ENCODE results near the gene ZBTB16.
A peak's percentile ranks its signal among the peaks of the same experiment; 100 is the strongest.

Gene ZBTB16

DNA sequence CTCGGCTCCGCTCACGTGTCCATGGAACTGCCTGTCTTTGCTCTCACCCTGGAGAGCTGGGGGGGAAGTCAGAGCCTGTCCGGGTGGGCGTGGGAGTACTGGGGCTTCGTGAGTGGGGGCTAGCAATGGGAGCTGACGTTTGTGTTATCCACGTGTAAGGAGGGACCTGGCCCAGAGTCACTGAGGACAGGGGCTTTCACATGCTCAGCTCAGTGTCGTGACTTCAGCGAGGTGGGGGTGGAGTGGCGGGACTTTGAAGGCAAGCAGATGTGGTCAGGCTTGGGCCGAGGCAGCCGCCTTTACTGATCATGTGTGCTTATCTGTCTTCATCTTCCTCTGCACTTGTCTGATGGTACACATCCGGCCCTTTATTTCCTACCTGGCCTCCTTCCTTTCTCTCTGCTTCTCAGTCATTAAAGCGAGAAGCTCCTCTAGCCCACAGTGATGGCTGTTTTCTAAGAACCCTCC lies 123.6 kb downstream of the ZBTB16 start:
- peaks cover 14% of the 10 kb centered on the region for H3K79me2 ChIP-seq
- no peak overlapping the region for H2AFZ ChIP-seq
- TF ChIP-seq, protein P1, sequence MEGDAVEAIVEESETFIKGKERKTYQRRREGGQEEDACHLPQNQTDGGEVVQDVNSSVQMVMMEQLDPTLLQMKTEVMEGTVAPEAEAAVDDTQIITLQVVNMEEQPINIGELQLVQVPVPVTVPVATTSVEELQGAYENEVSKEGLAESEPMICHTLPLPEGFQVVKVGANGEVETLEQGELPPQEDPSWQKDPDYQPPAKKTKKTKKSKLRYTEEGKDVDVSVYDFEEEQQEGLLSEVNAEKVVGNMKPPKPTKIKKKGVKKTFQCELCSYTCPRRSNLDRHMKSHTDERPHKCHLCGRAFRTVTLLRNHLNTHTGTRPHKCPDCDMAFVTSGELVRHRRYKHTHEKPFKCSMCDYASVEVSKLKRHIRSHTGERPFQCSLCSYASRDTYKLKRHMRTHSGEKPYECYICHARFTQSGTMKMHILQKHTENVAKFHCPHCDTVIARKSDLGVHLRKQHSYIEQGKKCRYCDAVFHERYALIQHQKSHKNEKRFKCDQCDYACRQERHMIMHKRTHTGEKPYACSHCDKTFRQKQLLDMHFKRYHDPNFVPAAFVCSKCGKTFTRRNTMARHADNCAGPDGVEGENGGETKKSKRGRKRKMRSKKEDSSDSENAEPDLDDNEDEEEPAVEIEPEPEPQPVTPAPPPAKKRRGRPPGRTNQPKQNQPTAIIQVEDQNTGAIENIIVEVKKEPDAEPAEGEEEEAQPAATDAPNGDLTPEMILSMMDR (IDR thresholded peaks at IDR 0.05) = no peak
- no peak overlapping the region for H3K9ac ChIP-seq
- H3K4me2 ChIP-seq (ENCODE audit: low read length) = no peak overlapping the region
- peaks cover 43% of the 10 kb centered on the region for H3K4me1 ChIP-seq
- H3K27me3 ChIP-seq (ENCODE audit: control insufficient read depth, insufficient read depth, low read length) = no peaks in the 10 kb centered on the region
- no peaks in the 10 kb centered on the region for H3K9me3 ChIP-seq (ENCODE audit: control insufficient read depth, low read length)
- H3K27ac ChIP-seq = peak overlapping the region; percentile 98
- no peaks in the 10 kb centered on the region for H3K36me3 ChIP-seq (ENCODE audit: control insufficient read depth, insufficient read depth, low read length)
- H3K4me3 ChIP-seq (ENCODE audit: low read depth, low read length) = no peak overlapping the region

DNA sequence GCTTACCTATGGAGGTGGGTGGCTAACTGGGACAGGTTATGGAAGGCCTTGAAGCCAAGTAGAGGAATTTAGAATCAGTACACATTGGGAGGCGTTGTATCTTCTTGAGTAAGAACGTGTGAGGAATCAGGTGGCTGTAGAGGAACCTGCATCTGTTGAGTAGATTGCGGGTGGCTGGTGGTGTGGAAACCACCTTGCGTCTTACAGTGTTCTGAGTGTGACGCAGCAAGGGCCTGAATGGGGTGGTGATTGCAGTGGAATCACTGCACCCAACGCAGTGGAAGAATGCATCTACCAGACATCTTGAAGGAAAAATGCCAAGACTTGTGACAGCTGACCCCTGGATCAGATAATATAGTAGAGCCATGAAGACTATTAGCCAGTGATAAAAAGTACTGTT lies 125.9 kb downstream of the ZBTB16 start:
- Histone ChIP-seq H3K4me3 (ENCODE audit: low read depth, low read length) (no peak overlapping the region), H3K4me2 (ENCODE audit: low read length) (no peak overlapping the region), H3K27me3 (ENCODE audit: control insufficient read depth, insufficient read depth, low read length) (no peaks in the 10 kb centered on the region), H3K9me3 (ENCODE audit: control insufficient read depth, low read length) (no peaks in the 10 kb centered on the region), H2AFZ (no peak overlapping the region), H3K27ac (no peak overlapping the region), H3K79me2 (peaks cover 16% of the 10 kb centered on the region), H3K9ac (no peak overlapping the region), H3K4me1 (peaks cover 28% of the 10 kb centered on the region), H3K36me3 (ENCODE audit: control insufficient read depth, insufficient read depth, low read length) (no peaks in the 10 kb centered on the region)
- TF ChIP-seq, protein P1 (IDR thresholded peaks at IDR 0.05) = no peak

DNA sequence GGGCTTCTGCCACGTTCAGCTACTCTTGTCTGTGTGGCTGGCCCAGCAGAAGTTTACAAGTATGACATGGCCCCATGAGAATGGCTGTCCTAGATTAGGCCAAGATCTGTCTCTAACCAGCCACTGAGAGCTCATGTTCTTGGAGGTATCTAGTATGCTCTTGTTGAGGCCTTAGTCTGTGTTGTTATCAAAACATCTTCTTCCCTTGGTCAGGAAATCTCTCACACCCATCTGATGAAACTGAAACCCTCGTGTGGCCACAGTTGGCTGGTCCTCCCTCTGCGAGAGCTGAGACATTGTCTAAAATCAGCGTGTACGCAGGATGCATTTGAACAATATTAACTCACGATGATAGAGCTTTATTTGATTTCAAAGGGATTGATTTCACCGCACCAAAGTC lies 127.7 kb downstream of the ZBTB16 start:
- no peak overlapping the region for H3K9ac ChIP-seq
- H3K4me3 ChIP-seq (ENCODE audit: low read depth, low read length) = no peak overlapping the region
- H3K4me2 ChIP-seq (ENCODE audit: low read length) = no peak overlapping the region
- H3K36me3 ChIP-seq (ENCODE audit: control insufficient read depth, insufficient read depth, low read length) = no peaks in the 10 kb centered on the region
- TF ChIP-seq, protein P1 (IDR thresholded peaks at IDR 0.05) = no peak
- H3K9me3 ChIP-seq (ENCODE audit: control insufficient read depth, low read length) = no peaks in the 10 kb centered on the region
- no peaks in the 10 kb centered on the region for H3K27me3 ChIP-seq (ENCODE audit: control insufficient read depth, insufficient read depth, low read length)
- peaks cover 19% of the 10 kb centered on the region for H3K79me2 ChIP-seq
- no peak overlapping the region for H2AFZ ChIP-seq
- H3K4me1 ChIP-seq = peaks cover 23% of the 10 kb centered on the region
- peak overlapping the region; percentile 69 for H3K27ac ChIP-seq

DNA sequence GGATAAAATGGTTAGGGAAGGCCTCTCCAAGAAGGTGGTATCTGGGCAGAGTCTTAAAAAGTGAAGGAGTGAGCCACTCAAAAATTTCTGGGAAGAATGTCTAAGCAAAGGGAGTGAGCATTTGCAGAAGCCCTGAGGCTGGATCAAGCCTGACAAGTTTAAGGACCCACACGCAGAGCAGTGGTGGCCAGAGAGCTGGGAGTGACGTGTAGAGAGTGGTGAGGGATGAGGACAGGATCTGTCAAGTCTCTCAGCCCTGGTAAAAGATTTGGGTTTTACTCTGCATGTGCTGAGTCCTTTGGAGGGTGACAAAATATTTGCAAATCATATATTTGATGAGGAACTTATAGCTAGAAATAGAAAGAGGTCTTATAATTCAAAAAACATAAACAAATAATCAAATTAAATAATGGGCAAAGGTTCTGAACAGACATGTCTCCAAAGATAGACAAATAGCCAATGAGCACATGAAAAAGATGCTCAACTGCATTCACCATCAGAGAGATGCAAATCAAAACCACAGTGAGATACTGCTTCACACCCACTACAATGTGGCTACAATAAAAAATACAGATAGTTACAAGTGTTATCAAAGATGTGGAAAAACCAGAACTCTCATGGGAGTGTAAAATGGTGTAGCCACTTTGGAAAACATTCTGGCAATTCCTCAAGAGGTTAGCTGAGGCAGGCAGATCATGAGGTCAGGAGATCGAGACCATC lies 129.5 kb downstream of the ZBTB16 start:
- Histone ChIP-seq H3K27ac (no peak overlapping the region), H3K4me3 (ENCODE audit: low read depth, low read length) (no peak overlapping the region), H3K79me2 (peaks cover 11% of the 10 kb centered on the region), H3K9ac (no peak overlapping the region), H3K27me3 (ENCODE audit: control insufficient read depth, insufficient read depth, low read length) (no peaks in the 10 kb centered on the region), H2AFZ (no peak overlapping the region), H3K4me2 (ENCODE audit: low read length) (no peak overlapping the region), H3K9me3 (ENCODE audit: control insufficient read depth, low read length) (no peaks in the 10 kb centered on the region), H3K36me3 (ENCODE audit: control insufficient read depth, insufficient read depth, low read length) (no peaks in the 10 kb centered on the region), H3K4me1 (peaks cover 21% of the 10 kb centered on the region)
- TF ChIP-seq, protein P1 (IDR thresholded peaks at IDR 0.05) = no peak

DNA sequence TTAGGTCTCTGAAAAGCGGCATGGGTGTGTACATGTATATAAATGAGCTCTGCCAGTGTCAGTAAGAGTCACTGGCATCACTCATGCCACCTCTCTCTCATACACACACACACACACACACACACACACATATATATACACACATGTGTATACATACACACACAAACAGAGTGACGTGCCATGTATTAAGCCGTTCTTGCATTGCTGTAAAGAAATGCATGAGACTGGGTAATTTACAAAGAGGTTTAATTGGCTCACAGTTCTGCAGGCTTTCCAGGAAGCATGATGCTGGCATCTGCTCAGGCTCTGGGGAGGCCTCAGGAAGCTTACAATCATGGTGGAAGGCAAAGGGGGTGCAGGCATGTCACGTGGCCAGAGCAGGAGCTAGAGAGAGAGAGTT lies 131.1 kb downstream of the ZBTB16 start:
- H3K36me3 ChIP-seq (ENCODE audit: control insufficient read depth, insufficient read depth, low read length) = no peaks in the 10 kb centered on the region
- H3K27me3 ChIP-seq (ENCODE audit: control insufficient read depth, insufficient read depth, low read length) = no peaks in the 10 kb centered on the region
- peaks cover 8% of the 10 kb centered on the region for H3K79me2 ChIP-seq
- H2AFZ ChIP-seq = no peak overlapping the region
- H3K9me3 ChIP-seq (ENCODE audit: control insufficient read depth, low read length) = no peaks in the 10 kb centered on the region
- no peak overlapping the region for H3K27ac ChIP-seq
- H3K4me2 ChIP-seq (ENCODE audit: low read length) = no peak overlapping the region
- no peak overlapping the region for H3K4me3 ChIP-seq (ENCODE audit: low read depth, low read length)
- H3K9ac ChIP-seq = no peak overlapping the region
- TF ChIP-seq, protein P1 (IDR thresholded peaks at IDR 0.05) = no peak
- H3K4me1 ChIP-seq = peaks cover 30% of the 10 kb centered on the region

Data from parathyroid adenoma (tissue), 2 donors.